HG02870 (cell line): Measurements from ENCODE around the gene STRADA.
"Not testable (repeated sequence)": the region's sequence is repeated elsewhere in the genome, so short reads cannot be mapped to it uniquely, and the experiment has no call there.

Experiments used
- ATAC-seq: cut with Tn5 transposase; IDR thresholded peaks from one replicate; pipeline ENCODE4 v1.9.1; 2021; ENCODE audit warnings: mild to moderate bottlenecking, moderate library complexity; ENCODE audit not compliant: unreplicated experiment

The STRADA gene

DNA sequence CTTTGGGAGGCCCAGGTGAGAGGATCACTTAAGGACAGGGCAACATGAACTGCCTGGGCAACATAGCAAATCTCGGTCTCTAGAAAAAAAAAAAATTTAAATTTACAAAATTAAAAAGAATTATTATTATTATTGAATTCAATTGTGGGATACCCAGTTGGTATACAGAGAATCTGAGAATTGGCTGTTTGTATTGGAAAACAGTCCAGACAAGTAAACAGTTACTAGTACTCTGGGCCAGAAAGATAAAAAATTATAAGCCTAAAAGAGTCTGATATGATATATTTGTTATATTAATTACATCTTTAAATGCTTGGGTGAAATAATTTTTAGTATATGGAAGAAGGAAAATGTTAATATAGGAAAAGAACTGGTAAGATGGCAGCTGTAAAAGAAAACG lies 16.8 kb upstream of the STRADA start:
- no peak for ATAC-seq

GRCh38 chr17:63754046-63754445 lies 12.4 kb upstream of the STRADA start:
- no peak for ATAC-seq

GRCh38 chr17:63753215-63753614 lies 11.6 kb upstream of the STRADA start:
- no peak for ATAC-seq

- ATAC-seq = no peak
Measured at GRCh38 chr17:63752707-63753106, 11.1 kb upstream of the STRADA start.

- ATAC-seq = no peak
Measured at GRCh38 chr17:63751806-63752205, 10.2 kb upstream of the STRADA start.

DNA sequence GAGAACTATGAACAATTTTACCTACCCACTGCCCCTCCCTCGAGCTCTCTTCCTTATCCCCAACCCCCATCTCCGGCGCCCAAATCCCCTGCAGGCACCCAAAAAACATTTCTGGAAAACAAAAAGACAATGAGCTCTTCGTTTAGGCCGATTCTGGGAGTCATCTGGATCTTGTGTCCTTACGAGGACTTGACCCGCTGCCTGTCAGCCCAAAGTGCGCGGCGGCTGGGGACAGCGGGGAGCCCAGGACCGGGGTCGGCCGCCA lies 524 bp downstream of the STRADA start:
- no peak for ATAC-seq

- ATAC-seq = no peak
Measured at GRCh38 chr17:63740464-63741142, 996 bp downstream of the STRADA start.

- ATAC-seq = no peak
Measured at GRCh38 chr17:63735691-63736090, 5.9 kb downstream of the STRADA start.

DNA sequence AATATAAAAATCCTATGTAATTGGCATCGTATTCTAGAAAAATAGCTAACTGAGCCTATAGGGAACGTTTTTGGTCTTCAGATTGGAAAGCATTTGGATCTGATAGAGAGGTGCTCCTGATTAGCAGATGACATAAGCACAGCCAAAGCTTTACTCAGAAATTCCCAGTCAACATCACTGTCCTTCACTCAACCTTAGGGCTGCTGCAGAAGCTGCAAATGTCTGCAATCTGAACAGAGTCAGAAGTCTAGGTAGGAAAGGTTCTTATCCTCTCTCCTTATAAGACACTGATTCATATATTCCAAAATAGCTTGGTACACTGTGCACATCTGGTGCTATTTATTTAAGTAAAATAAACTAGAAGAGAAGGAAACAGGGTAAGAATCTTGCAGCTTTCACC lies 19.2 kb downstream of the STRADA start:
- ATAC-seq = no peak

DNA sequence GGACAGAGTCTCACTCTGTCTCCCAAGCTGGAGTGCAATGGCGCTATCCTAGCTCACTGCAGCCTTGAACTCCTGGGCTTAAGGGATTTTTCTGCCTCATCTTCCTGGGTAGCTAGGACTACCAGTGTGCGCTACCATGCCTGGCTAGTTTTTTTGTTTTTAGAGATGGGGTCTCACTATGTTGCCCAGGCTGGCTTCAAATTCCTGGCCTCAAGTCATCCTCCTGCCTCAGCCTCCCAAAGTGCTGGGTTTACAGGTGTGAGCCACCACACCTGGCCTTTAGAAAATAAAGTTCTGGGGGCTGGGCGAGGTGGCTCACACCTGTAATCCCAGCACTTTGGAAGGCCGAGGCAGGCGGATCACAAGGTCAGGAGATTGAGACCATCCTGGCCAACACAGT lies 21.4 kb downstream of the STRADA start:
- not testable (repeated sequence) for ATAC-seq

DNA sequence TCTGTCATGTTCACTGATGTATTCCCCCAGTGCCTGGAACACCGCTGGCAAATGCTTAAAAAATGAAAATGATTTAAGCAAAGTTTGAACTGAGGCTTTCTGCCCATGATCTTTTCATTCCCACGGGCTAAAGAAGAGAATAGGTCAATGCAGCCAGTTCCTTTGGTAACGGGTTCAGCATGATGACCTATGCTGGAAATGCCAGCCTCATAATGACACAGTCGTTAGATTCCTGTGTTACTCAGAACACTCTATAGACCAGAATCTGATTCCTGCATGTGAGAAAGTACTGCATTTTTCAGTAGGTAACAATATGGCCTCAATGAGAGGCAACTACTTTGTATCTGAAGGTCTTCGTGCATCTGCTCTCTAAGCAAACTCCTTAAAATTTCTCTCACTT lies 22.6 kb downstream of the STRADA start:
- no peak for ATAC-seq

DNA sequence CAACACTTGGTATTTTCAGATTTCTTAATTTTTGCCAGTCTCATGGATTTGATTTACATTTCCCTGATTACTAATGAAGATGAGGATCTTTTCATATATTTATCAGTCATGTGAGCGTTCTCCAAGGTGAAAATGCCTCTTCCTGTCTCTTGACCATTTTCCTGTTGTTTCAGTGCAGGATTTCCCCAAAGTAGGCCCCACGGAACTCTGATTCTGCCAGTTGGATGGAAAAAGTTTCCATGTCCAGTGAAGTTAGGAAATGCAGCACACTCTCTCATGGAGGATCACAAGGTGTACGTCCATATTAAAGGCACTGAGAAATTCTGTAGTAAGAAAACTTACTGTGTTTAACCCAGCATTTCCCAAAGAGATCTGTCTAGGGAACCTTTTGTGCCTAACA lies 25.2 kb downstream of the STRADA start:
- no peak for ATAC-seq

DNA sequence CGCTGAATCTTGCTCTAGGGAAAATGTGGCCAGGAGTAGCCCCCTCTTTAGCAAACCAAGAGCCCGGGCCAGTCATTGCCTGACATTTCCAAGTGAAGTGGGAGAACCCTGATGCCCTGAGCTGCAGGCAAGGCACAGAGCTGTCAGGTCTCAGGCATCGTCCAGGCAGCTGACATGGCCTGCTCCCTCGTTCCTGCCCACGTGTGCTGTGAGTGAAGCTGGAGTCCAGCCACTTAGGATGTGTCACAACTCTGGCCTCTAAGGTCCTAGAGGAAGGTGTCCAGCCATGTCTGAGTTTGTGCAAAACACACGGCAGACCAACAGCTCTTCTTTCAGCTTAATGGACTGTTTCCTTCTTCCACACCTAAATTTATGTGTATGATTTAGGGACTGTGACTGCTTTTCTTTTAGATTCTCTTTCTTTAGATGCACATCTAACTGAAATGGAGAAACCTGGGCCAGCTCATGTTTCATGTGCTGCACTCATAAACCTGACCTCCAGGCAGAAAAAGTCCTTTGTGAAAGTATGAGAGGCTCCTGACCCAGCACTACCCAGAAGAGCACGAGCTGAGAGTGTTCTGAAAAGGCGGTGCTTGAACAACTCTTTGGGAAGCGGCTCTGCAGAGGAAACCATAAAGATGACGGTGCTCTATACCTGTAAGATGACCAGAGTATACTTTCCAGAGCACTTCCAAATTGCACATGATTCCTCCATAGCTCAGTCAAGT lies 26.9 kb downstream of the STRADA start:
- no peak for ATAC-seq

DNA sequence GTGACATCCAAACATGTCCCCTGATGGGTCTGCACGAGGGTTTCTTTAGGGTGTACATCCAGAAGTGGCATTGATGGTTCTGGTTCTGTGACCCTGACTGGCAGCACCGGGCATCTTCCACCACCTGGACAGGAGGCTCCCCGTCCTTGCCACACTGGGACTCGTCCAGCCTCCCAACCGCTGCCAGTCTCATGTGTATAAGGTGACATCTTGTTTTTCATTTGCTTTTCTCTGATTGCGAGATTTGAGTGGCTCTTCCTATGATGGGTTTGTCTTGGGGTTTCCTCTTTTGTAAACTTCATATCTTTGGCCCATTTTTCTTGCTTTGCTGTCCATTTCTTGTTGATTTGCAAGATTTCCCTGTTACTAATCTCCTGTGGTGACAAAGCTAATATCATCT lies 32.5 kb downstream of the STRADA start:
- ATAC-seq = no peak

- no peak for ATAC-seq
Measured at GRCh38 chr17:63707151-63707550, 34.4 kb downstream of the STRADA start.

- ATAC-seq = no peak
Measured at GRCh38 chr17:63706336-63707082, 35.1 kb downstream of the STRADA start.

DNA sequence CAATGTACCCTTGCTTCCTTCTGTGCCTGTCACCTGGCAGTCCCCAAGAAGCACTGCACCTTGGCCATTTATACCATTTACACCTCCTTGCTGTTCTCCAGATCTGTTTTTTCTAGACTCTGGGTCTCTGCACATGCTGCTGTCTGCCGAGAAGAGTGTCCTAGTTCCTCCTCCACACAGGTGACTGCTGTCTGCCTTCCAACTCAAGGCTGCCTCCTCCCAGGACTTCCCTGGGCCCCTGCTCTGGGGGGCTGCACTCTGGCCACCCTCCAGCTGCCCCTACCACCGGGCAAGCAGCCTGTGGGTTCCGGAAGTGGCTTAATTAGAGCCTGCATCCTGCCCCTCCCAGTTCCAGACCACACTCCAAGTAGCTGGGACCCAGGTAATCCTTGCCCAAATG lies 35.9 kb downstream of the STRADA start:
- no peak for ATAC-seq

DNA sequence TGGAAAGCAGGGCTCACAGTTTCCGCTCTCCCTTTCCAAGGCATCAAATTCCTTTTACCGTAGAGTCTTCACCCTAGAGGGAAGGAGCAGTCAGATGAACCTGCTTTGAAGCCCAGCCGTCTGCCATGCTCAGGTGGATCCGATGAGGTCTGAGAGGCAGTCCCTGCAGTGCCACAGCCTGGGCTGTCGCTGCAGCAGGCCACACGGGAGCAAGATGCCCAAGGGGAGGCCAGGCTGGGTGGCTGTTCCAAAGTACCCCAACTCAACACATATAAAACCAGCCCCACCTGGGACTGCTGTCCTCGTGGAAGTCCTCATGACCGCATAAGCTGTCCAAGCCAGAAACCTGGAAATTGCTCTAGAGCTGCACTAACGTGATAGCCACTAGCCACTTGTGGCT lies 36.8 kb downstream of the STRADA start:
- ATAC-seq = no peak

GRCh38 chr17:63704259-63704576 lies 37.4 kb downstream of the STRADA start:
- no peak for ATAC-seq

GRCh38 chr17:63703556-63704258 lies 37.9 kb downstream of the STRADA start:
- ATAC-seq = no peak

- no peak for ATAC-seq
Measured at GRCh38 chr17:63703029-63703428, 38.6 kb downstream of the STRADA start.

DNA sequence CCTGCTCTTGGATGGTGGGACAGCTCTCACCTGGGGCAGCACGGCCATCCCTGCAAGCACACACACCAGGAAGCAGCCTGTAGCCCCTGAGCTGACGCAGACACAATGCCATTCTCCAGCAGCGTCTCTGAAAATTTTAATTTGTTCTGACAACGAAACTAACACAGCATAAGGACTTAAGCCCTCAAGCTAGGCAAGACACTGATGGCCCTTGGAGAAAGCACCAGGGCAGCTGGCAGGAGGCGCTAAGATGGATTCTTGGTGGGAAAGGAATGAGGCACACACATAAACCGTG lies 38.9 kb downstream of the STRADA start:
- ATAC-seq = no peak
